ENCODE measurements around the gene ZNF292. TPM values are rescaled to one million over a fixed set of nuclear protein-coding genes. Genes with fewer than 3 reads are reported as not detected.

The ZNF292 gene
- total RNA-seq, 4 donors from 2014 or later: 46.2 to 55.5 (median 50.1) TPM

GRCh38 chr6:87212596-87212995 lies 57.2 kb downstream of the ZNF292 start:
- H3K27me3 ChIP-seq: no peaks in the 10 kb centered on the region
- TF ChIP-seq POLR2A (IDR thresholded peaks at IDR 0.05): no peak
- TF ChIP-seq CTCF (IDR thresholded peaks at IDR 0.05): no peak
- no peak for DNase-seq
- intact Hi-C loops (cut with DNase I): no loop called here
- no peak overlapping the region for H3K4me3 ChIP-seq (replicated peaks in 1 of 3)
- H3K27ac ChIP-seq: no peak overlapping the region
- H3K4me1 ChIP-seq: peaks cover 6 to 9% of the 10 kb centered on the region in 2 donors
- H3K9me3 ChIP-seq: no peaks in the 10 kb centered on the region
- no peaks in the 10 kb centered on the region for H3K36me3 ChIP-seq

DNA sequence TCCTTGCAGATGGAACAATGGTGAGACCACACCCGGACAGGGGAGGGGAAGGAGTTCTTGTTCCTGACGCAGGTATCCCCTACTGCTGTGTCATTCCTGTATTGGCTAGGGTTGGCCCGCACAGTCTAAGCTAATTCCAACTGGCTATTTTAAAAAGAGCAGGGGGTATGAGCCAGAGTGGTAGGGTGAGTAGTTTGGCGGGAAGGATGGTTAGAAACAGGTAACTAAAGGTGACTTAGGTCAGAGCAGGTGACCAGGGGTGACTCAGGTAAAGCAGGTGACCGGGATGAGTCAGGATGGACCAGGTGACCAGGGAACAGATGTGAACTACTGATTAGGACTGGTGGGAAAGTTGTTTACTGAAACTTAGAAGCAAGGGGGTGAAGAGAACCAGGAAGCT lies 58.0 kb downstream of the ZNF292 start:
- intact Hi-C loops (cut with DNase I): no loop called here
- WGBS, 2 donors: 83 to 86% methylated on average over 5 of the region's 5 CpGs
- no peaks in the 10 kb centered on the region for H3K9me3 ChIP-seq

GRCh38 chr6:87214831-87215230 lies 59.5 kb downstream of the ZNF292 start:
- H3K4me3 ChIP-seq (replicated peaks in 1 of 3): no peak overlapping the region
- DNase-seq: no peak
- peaks cover 6 to 9% of the 10 kb centered on the region in 2 donors for H3K4me1 ChIP-seq
- no peaks in the 10 kb centered on the region for H3K27me3 ChIP-seq
- H3K9me3 ChIP-seq: no peaks in the 10 kb centered on the region
- no peaks in the 10 kb centered on the region for H3K36me3 ChIP-seq
- TF ChIP-seq CTCF (IDR thresholded peaks at IDR 0.05): no peak
- TF ChIP-seq POLR2A (IDR thresholded peaks at IDR 0.05): no peak
- intact Hi-C loops (cut with DNase I): no loop called here
- H3K27ac ChIP-seq: no peak overlapping the region

More for the DNA sequence above, 58.0 kb downstream of the ZNF292 start:
- Histone ChIP-seq H3K27ac (no peak overlapping the region), H3K36me3 (no peaks in the 10 kb centered on the region), H3K4me3 (replicated peaks in 1 of 3) (no peak overlapping the region), H3K27me3 (no peaks in the 10 kb centered on the region), H3K4me1 (peaks cover 6 to 9% of the 10 kb centered on the region in 2 donors)
- TF ChIP-seq CTCF (IDR thresholded peaks at IDR 0.05): no peak
- no peak for TF ChIP-seq POLR2A (IDR thresholded peaks at IDR 0.05)
- DNase-seq: peak in 1 of 2 donors; percentile 13

DNA sequence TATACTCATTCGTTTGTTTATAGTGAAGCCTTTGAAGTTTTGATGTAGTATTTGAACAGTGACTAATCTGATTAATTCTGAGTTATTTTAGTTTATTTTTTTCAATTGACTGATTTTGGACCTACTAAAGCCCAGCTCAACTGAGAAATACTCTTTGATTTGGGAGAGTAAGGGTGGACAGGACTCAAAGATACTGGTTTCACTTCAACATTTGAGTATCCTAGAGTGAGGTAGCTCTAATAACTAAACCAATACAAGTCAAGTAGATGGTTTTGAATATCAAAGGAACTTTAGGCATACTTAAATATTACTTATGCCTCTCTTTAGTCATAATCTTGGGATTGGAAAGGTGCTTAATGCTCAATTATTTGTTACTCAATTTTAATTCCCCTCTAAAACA lies 65.6 kb downstream of the ZNF292 start:
- TF ChIP-seq POLR2A (IDR thresholded peaks at IDR 0.05) (no peak), CTCF (IDR thresholded peaks at IDR 0.05) (no peak)
- intact Hi-C loops (cut with DNase I): no loop called here
- WGBS, 2 donors: 91 to 95% methylated on average over 1 of the region's 1 CpG
- peaks cover 0 to 8% of the 10 kb centered on the region in 2 donors for H3K36me3 ChIP-seq
- H3K27ac ChIP-seq: no peak overlapping the region
- no peaks in the 10 kb centered on the region for H3K4me1 ChIP-seq
- DNase-seq: no peak
- no peak overlapping the region for H3K4me3 ChIP-seq (replicated peaks in 1 of 3)
- no peaks in the 10 kb centered on the region for H3K9me3 ChIP-seq
- H3K27me3 ChIP-seq: no peaks in the 10 kb centered on the region

- Histone ChIP-seq H3K4me1 (no peaks in the 10 kb centered on the region), H3K36me3 (peaks cover 0 to 8% of the 10 kb centered on the region in 2 donors), H3K27ac (no peak overlapping the region), H3K27me3 (no peaks in the 10 kb centered on the region), H3K4me3 (replicated peaks in 1 of 3) (no peak overlapping the region), H3K9me3 (no peaks in the 10 kb centered on the region)
- no peak for DNase-seq
- 96 to 98% methylated on average over 1 of the region's 1 CpG for WGBS, 2 donors
- intact Hi-C loops (cut with DNase I): no loop called here
- TF ChIP-seq CTCF (IDR thresholded peaks at IDR 0.05): no peak
These were observed 67.3 kb downstream of the ZNF292 start for GRCh38 chr6:87222676-87223075.
